Breast epithelium (tissue), 3 donors: ENCODE results near the gene ADCY2.

Experiments used
- CTCF ChIP-seq, 3 donors: fragments of 450-650 bp; IDR thresholded peaks; one replicate each; pipeline ENCODE4 v1.5.1; 2016 to 2017; ENCODE audit warnings: antibody characterized with exemption in 3 of 3, mild to moderate bottlenecking in 3 of 3, moderate library complexity in 3 of 3
- POLR2A ChIP-seq: fragments of 450-650 bp; IDR thresholded peaks from one replicate; pipeline ENCODE4 v1.6.1; 2016; ENCODE audit warnings: antibody characterized with exemption, mild to moderate bottlenecking, moderate library complexity
- POLR2AphosphoS5 ChIP-seq, 3 donors: sonication (generic); formaldehyde crosslinking; IDR thresholded peaks; one replicate each; pipeline ENCODE4 v1.6.1; 2017; ENCODE audit warnings: antibody characterized with exemption in 3 of 3

GRCh38 chr5:7793895-7794294 is 398.0 kb downstream of the ADCY2 start:
- TF ChIP-seq CTCF (IDR thresholded peaks at IDR 0.05) (no peak), POLR2A (no peak), POLR2AphosphoS5 (IDR thresholded peaks at IDR 0.05) (no peak)
